Activated T-cell treated with anti-CD3 and anti-CD28 coated beads for 48 hours (primary cell): Measurements from ENCODE around the gene PDZD2.
"Not testable (repeated sequence)": the region's sequence is repeated elsewhere in the genome, so short reads cannot be mapped to it uniquely, and the experiment has no call there.

Experiments
- DNase-seq: peaks from one replicate; pipeline ENCODE4 v3.0.0-alpha.2; 2020; ENCODE audit warnings: low read depth

The PDZD2 gene

GRCh38 chr5:32107291-32107690 lies 468.4 kb downstream of the PDZD2 start:
- no peak for DNase-seq

- DNase-seq, result no peak
Measured at GRCh38 chr5:32108167-32108566, 469.2 kb downstream of the PDZD2 start.

GRCh38 chr5:32109236-32109635 lies 470.3 kb downstream of the PDZD2 start:
- DNase-seq, result no peak

GRCh38 chr5:32110111-32110696 lies 471.3 kb downstream of the PDZD2 start:
- no peak for DNase-seq

- DNase-seq, result no peak
Measured at GRCh38 chr5:32115985-32116384, 477.1 kb downstream of the PDZD2 start.

- no peak for DNase-seq
Measured at GRCh38 chr5:32116574-32117313, 477.8 kb downstream of the PDZD2 start.

- DNase-seq, result not testable (repeated sequence)
Measured at GRCh38 chr5:32118922-32119321, 480.0 kb downstream of the PDZD2 start.

GRCh38 chr5:32123058-32123805 lies 484.3 kb downstream of the PDZD2 start:
- DNase-seq, result no peak

- DNase-seq, result no peak
Measured at GRCh38 chr5:32123889-32124676, 485.2 kb downstream of the PDZD2 start.

GRCh38 chr5:32126691-32127090 lies 487.8 kb downstream of the PDZD2 start:
- DNase-seq, result no peak

- no peak for DNase-seq
Measured at GRCh38 chr5:32127711-32128110, 488.8 kb downstream of the PDZD2 start.

GRCh38 chr5:32129074-32129598 lies 490.2 kb downstream of the PDZD2 start:
- no peak for DNase-seq

GRCh38 chr5:32130865-32131264 lies 491.9 kb downstream of the PDZD2 start:
- DNase-seq, result no peak

GRCh38 chr5:32131604-32132003 lies 492.7 kb downstream of the PDZD2 start:
- no peak for DNase-seq

- no peak for DNase-seq
Measured at GRCh38 chr5:32132757-32133156, 493.8 kb downstream of the PDZD2 start.

- no peak for DNase-seq
Measured at GRCh38 chr5:32135086-32135485, 496.2 kb downstream of the PDZD2 start.

GRCh38 chr5:32136342-32136741 lies 497.4 kb downstream of the PDZD2 start:
- no peak for DNase-seq

GRCh38 chr5:32138839-32139493 lies 500.0 kb downstream of the PDZD2 start:
- peak; percentile 68 for DNase-seq

- DNase-seq, result no peak
Measured at GRCh38 chr5:32143617-32144377, 504.9 kb downstream of the PDZD2 start.

- no peak for DNase-seq
Measured at GRCh38 chr5:32144378-32145207, 505.7 kb downstream of the PDZD2 start.
